NCI-H1105 treated with DMSO at 0.1 percent for 48 hours (cell line): ENCODE measurements around the gene NOS1AP.
"Not testable (repeated sequence)": the region's sequence is repeated elsewhere in the genome, so short reads cannot be mapped to it uniquely, and the experiment has no call there.

Source experiments
- DNase-seq: peaks from one replicate; lab custom pipeline; 2025; lab: John Stamatoyannopoulos, UW

NOS1AP gene

DNA sequence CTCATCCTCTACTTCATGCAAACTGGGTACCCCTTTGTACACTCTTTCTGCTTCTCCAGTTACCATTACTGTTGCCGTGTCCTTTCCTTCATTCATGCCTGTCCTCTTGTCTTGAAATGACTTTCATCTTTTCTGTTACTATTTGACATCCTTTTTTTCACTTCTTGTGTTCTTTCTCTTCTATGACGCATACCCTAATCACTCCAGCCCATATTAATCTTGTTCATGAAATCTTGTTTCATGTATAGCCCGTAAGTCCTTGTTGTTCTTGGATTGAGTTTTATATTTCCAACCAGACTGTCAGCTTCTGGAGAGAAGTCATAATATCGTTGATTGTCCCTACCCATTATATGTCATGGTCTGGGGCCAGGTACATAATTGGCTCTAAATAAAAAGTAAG is 126.1 kb downstream of the NOS1AP start:
- no peak for DNase-seq

DNA sequence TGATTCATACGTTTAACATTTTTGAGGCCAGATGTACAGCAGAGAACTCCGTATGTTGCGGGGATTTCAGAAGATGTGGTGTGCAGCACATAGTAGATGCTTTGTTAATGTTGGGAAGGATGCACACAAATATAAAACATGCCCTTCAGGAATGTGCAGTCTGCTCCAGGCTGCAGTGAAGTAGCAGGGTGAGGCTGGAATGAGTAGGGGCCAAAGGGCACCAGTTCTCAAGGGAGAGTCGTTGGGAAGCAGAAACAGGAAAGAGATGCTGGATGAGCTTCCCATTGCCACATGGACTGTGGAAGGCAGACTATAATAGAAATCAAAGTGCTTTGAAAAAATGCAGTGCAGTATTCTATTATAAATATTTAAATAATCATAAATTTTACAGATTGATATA is 126.9 kb downstream of the NOS1AP start:
- DNase-seq = no peak

DNA sequence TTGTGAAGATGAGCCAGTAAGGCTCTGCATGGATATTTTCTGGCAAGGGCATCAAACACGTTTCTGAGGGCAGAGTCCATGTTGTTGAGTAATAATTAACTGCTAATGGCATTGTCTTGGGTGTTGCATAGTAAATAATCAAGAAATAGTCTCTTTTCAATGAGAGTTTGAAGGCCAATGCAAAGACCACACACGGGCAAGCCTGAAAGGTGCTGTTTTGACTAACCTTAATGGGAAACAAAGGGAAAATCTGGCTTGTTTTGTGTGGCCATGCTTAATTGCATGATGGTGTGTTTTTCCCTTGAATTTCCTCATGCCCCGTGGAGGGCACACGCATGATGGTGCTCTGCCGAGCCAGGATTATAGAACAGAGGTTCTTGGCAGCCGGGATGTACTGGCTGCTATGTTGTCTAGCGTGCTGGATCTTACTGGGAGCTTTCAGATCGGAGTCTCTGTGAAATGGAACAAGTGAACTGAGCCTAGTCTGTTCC is 127.6 kb downstream of the NOS1AP start:
- no peak for DNase-seq

DNA sequence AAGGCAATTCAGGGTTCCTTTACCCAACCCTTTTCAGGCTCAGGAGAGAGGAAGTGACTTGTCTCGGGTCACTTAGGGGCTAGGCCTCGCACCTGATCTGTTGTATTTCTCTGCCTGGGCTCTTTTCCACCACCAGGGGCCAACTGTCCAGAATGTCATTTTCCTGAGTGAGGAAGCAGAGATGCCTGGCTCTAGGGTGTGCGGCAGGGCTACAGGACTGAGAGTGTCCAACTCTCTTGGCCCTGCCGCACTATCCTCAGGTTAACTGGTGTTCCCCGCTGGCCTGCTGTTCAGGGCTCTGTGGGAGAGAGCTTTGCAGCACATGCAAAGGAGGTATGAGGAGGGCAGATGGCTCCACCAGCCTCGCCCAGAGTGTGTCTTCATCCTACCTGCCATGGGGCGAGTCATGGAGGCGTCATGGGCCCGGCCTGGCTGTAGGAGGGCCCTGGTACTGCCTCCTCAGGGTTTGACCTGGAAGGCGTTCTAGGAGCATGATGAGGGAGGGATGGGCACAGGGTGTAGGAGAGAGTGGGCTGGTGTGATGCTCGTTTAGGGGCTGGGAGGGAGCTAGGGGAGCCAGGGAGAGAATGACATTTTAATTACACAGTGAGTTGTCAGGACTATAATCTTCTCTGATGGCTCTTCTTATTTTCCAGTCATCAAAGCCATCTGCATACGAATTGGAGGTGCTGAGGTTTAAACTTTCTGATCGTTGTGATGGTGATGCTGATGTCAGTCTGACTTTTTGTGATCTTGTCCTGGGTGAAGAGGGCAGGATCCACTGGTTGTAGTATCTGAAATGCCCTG is 128.3 kb downstream of the NOS1AP start:
- DNase-seq = no peak

DNA sequence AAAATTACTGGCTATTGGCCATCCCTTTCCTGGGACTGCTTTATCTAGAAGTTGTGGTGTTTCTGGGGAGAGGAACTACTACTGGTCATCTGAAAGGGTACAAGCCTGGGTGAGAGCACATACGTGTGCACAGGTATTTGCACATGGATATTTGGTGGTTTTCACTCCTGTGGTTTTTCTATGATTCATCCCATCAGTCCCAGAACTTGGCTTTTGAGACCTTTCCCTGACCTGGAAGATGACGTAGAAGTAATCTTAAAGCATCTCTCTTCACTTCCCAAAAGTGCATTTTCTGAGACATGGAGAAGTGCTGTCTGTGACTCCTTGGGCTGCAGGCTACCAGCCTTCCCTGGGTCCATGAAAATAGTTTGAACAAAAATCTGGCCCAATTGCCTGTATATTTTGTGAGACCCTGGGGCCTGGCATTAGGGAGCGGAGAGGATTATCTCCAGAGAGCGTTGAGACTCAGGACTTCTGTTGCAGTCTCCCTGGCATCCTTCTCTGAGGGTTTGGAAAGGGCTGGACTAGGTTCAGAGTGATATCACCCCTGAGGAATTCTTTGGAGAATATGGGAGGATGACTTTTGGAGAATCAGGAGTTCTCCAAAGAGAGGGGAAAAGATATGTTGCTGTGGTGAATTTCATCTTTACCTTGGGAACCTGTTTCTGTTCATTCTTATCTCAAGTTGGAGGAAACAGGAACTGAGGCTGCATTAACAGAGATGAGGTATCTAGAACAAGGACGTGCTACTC is 130.8 kb downstream of the NOS1AP start:
- DNase-seq = no peak

DNA sequence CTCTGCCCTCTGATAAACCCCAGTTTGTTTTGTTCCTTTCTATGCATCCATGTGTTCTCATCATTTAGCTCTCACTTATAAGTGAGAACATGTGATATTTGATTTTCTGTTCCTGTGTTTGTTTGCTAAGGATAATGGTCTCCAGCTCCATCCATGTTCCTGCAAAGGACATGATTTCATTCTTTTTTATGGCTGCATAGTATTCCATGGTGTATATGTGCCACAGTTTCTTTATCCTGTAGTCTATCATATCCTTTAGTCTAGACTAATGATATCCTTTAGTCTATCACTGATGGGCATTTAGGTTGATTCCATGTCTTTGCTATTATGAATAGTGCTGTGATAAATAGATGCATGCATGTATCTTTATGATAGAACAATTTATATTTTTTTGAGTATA is 131.6 kb downstream of the NOS1AP start:
- not testable (repeated sequence) for DNase-seq

DNA sequence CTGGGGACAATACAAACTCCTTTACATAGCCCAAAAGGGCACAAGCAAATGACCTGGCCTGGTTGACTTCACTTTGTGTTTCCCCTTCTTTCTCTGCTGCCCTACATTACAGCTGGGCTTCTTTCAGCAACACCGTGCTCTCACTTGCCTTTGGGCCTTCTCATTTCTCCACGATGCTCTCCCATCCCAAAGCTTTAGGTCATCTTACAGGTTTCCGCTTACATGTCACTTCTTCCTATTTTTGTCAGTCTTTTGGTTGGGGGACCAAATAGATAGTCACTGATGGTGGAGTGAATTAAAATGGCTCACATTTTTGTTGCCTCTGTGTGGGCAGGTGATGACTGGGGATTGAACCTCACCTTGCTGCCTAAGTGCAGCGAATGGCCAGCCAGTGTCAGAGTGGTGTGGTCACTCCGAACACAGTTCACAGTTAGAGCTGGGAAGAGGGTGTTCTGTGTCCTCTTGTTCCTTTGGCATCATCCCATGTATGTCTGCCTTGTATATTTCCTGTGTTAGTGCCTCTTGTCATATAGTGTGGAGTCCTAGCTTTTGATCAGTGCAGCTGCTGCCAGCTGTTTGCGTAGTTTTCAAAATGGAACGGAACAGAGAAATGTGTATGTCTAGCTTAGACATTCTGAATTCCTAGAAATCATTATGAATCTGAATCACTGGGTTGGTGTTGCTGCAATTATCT is 134.8 kb downstream of the NOS1AP start:
- no peak for DNase-seq

DNA sequence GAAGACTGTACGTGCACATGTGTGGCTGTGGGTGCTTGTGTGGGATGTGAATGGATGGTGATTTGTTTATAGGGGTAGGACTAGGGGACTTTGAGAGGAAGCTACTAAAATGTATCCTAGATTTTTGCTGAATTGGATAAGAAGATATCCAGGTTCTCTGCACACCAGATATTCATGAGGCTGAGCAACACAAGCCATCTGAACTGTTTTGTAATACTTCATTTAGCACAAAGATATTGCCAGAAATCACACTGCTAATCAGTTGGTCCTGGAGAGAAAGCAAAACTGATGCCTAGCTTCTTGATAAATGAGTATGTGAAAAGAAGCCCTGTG is 135.3 kb downstream of the NOS1AP start:
- DNase-seq = no peak

DNA sequence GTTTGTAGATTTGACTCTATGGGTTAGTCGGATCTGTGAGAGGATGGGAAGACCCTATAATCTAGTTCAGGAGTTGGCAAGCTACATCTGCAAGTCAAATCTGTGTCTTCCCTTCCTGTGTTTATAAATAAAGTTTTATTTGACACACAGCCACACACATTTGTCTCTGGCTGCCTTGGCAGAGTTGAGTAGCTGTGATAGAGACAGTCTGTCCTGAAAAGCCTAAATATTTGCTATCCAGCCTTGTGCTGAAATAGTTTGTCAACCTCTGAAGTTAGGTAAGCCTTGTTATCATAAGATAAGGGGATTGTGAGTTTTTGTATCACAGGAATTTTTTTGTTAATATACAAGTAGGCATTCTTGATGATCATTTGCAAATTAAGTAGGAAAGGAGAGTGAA is 136.8 kb downstream of the NOS1AP start:
- no peak for DNase-seq

DNA sequence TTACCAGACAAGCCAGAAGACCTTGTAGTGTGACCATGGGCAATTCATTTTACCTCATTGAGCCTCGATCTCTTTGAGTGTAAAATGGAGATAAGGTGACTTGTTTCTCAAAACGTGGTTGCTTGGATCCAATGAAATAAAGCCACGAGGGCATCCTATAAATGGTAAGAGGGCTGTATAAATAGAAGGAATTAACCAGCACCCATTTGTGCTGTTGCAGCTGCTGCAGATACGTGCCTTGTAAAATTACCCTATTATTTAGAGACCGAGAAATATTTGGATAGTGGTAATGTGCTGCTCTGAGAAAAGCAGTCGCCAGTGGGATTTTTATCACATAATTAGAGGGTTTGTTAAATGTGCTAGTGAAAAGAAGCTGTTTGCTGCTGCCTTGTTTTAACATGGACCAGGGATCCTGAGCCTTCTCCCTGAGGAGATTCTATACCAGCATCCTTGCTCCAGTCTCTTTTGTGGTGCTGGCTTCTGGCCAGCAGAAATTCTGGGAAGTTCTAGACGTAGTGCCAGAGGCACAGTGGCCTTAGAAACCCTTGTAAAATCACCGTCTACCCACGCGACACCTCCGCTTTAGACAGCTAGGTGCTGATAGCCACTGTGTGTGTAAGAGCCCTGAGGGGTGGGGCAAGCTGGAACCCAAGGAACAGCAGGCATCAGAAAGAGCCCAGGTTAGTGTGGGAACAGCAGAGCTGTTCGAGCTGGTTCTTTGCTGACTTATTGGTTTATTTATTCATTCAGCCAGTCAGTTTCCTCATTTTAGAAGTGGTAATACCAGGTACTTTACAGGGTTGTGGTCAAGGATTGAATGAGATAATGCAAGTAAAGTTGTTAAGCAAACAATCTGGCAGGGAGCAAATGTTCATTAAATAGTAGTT is 137.5 kb downstream of the NOS1AP start:
- DNase-seq = peak; percentile 96

DNA sequence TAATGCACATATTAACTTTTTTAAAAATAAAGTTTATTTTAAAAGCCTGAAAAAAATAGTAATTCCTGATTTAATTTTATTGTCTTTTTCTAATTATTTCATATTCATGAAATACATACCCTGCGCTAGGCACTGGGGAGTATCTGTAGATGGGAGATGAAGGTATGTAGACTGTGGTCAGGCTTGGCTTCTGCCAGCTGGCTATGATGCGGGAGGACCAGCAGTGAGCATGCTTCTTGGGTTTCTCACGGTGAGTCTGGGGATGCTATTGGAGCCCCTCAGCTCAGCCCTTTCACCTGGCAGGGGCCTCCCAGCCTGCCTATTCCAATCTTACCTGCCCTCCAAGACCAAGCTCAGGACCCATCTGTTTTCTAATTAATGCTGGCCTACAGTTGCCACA is 138.4 kb downstream of the NOS1AP start:
- no peak for DNase-seq

DNA sequence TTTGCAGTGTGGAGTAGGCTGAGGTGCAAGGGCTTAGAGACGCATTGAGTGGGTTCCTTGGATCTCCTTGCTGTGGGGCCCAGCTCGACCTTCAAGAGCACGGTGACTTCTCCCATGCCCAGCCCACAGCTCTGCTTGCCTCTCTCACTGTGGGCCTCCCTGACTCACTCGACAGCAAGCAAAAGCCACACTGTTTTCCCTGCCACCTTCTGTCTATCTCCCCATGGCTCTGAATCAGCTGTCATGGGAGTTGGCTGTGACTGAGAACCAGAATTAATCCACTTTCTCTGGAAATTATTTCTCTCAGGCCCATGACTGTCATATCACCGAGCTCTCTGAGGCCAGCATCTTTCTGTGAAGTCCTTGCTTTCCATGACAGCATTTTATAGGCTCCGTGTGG is 140.7 kb downstream of the NOS1AP start:
- no peak for DNase-seq

DNA sequence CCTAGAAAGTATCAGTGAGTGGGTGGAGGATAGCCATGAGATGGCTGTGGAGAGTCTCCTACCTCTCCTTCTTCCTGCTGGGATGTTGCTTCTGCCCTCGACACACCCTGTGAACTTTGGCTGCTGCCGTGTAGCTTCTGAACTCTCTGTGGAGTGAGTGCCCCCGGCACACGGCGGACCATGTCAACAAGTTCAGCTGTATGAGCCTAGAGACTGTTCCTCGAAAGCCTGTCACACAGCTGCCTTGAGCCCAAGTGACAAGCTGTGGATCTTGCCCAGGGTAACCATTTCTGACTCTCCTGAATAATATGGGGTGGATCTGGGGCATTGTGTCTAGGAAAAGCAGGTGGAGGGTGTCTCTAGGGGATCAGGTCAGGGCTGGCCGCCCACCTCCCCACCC is 143.2 kb downstream of the NOS1AP start:
- DNase-seq = no peak

DNA sequence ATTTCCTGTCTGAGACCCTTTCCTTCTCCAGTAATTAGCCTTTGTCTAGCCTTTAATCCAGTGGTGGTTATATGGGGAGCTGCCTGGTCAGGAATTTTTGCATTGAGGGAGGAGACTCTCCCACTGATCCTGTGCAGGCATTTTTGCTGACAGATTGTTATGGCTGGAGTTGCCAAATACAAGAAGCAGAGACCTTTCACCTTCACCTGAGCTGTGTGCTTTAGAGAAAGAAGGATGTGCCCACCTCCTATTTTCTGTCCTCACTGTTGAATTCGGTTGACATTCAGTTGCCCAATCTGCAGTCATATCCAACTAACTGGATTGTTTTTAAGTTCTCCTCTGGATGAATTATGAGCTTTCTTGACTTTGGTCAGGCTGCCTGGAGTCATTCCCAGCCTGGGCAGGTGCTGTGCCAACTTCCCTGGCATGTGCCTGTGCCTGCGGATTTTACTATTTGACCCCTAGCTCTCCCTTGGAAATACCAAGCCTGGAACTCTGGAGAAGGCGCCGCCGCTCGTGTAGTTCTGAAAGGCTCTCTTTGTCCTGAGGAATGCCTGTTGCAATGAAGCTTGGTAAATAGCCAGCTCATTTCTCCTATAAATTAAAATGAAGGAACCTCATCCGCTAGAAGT is 143.9 kb downstream of the NOS1AP start:
- DNase-seq = no peak

DNA sequence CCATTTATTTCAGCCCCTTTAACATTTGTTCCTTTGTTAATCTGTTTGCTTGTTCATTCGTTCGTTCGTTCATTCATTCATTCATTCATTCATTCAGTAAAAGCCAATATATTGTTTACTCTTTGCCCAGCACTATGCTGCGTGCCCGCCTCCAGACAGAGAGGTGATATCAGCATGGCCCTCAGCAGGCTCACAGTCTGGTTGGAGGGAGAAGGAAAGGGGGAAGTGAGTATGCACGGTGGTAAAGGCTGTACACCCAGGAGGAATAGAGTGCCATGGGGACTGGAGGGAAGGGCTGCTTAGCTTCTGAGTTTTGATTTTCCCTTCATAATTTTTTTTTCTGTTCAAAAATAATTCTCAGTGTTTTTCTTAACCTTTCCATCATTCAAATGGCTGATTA is 144.7 kb downstream of the NOS1AP start:
- DNase-seq = no peak

DNA sequence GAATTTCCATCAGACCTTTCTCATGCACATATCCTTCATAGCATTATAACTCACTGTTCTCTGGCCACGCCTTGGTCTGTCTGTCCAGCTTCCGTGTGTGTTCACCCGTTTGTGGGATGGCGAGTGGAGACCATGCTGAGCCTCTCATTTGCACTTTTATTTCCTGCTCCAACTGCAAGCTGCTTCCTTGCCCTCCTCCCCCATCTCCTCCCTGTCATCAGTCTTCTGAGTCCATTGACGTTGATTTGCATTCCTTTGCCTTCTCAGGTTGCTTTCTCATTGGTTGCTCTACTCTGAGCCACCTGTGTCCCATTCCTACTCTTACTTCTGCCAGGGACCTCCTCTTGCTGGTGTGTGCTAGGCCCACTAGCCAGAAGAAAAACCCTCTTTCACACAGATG is 146.4 kb downstream of the NOS1AP start:
- no peak for DNase-seq

DNA sequence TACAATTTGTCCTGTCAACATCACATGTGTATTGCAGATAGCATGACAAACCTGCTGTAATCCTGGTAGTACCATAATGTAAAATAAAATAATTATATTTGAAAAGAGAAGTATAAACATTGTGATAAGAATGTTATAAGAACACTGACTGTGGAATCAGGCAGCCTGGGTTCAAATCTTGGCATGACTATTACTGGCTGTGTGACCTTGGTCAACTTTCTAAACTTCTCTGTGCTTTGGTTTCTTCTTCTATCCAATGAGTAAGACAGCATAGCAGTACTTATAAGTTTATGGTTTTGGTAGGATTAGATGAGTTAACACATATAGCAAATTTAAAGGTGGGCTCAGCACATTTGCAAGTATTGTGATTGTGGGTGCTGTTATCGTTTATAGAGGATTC is 147.1 kb downstream of the NOS1AP start:
- no peak for DNase-seq

DNA sequence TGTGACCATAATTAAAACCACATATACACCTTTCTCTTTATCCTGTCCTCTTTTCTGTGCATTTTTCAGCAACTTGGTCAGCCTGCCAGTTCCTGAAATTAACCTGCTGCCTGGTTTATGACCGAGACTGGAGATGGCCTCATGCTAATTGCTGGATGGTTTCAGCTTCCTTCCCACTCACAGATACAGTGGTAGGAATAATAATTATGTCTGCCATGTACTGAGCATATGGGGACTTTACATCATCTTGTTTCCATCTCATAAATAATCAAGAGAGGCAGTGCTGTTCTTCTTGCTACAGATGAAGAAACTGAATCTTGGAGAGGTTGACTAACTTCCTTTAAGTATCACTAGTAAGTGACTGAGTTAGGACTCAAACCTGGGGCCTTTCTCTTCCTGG is 148.2 kb downstream of the NOS1AP start:
- DNase-seq = no peak

DNA sequence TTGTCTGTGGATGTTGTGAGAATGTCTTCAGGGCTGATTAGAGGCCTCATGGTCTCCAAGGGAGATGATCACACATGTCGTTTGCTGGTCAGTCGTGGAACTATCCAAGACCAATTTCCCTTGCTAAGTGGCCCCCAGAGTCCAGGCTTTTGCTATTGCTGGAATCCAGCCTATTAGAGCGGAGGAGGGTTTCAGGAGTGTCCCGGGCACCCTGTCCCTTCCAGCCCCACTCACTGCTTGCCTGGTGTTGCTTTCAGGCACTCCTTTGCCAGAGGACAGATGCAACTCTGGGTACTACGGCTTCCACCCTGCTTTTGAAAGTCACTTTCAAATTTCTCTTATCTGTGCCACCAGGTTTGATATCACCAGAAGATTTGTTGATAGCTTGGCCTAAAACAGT is 149.1 kb downstream of the NOS1AP start:
- DNase-seq = no peak

DNA sequence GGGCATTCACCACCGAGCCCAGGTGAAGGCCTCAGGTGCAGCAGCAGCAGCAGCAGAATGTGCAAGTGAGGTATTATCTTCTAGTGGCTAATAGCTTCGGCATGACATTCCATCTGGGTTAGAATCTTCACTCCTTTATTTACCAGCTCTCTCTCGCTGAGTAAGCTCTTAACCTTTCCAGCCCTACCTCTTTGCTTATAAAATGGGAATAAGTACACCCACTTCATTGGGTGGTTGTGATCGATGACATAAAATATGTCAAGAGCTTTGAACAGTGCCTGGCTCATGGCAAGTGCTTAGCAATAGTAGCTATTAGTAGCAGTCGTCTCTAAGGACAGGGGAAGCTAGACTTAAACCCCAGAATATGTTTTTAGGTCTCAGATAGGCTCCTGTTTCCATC is 149.5 kb downstream of the NOS1AP start:
- DNase-seq = no peak

DNA sequence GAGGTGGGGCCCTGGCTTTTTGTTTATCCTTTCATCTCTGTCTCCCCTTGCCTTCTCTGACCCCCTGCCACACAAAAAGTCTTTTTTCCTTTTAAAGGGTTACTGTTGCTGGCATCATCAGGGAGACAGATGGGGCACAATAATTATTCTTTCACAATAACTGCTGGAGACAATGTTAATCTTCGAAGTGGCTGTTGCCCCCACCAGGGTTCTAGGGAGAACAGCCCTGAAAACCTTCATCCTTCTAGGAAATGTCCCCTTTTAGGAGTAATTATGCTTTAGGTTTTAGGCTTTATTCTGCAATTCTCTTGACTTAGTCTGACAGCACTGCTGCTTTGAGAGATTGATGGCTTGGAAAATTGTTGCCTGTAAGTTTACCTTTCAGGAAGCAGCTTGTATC is 150.0 kb downstream of the NOS1AP start:
- no peak for DNase-seq
